HEK293T (cell line): Measurements from ENCODE around the gene SYS1.

Experiments
- BHLHE40 ChIP-seq: fragments of 450-650 bp; IDR thresholded peaks from 2 replicates; pipeline ENCODE4 v1.6.1; 2016; ENCODE audit warnings: mild to moderate bottlenecking, moderate library complexity, borderline replicate concordance
- ELF4 ChIP-seq: fragments of 450-650 bp; IDR thresholded peaks from 2 replicates; pipeline ENCODE4 v1.6.1; 2017; ENCODE audit warnings: antibody characterized with exemption
- FOXA1 ChIP-seq: fragments of 450-650 bp; IDR thresholded peaks from 2 replicates; pipeline ENCODE4 v1.6.1; 2016; ENCODE audit warnings: mild to moderate bottlenecking
- NFRKB ChIP-seq: fragments of 450-650 bp; IDR thresholded peaks from 2 replicates; pipeline ENCODE4 v1.6.1; 2016; ENCODE audit warnings: mild to moderate bottlenecking, moderate library complexity
- SP1 ChIP-seq: fragments of 450-650 bp; IDR thresholded peaks from 2 replicates; pipeline ENCODE4 v1.6.1; 2017
- TF ChIP-seq, protein P1 (sequence below): fragments of 450-650 bp; IDR thresholded peaks from 2 replicates; pipeline ENCODE4 v1.6.1; 2016

DNA sequence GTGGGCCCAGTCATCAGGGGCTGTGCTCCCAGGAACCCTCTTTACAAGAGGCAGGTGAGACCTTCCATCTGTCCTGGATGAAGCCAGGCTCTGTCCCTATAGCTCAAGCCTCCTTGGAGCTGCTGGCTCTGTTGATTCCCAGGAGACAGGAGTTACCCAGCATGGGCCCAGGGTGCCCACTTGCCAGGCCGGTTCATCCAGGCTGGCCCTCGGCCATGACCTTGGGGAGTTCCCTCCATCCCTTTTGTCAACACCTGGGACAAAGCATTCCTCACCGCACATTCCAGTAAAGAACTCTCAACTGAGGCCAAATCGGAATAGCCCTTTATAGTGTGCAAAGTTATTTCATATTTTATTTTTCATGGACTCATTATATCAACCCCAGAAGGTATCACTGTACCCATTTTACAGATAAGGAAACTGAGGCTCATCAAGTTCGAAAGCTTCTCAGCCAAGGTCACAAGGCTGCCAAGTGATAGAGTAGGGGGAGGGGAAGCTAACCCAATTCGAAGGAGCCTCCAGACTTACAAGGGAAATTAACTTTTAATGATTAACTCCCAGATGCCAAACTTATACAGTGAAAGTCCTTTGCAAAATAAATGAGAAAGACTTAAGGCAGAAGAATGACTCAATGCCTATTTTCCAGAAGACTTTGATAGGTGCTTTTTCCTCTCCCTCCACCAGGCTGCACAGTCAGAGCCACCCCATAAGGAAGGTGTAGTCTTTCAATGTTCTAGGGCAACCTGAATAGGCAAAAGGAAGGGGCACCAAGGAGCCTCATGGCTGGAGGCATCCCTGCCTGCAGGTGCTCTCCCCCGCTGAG, 33.2 kb upstream of the SYS1 start:
- TF ChIP-seq BHLHE40 (no peak), NFRKB (no peak), ELF4 (no peak), SP1 (no peak), FOXA1 (no peak)
- TF ChIP-seq, protein P1, sequence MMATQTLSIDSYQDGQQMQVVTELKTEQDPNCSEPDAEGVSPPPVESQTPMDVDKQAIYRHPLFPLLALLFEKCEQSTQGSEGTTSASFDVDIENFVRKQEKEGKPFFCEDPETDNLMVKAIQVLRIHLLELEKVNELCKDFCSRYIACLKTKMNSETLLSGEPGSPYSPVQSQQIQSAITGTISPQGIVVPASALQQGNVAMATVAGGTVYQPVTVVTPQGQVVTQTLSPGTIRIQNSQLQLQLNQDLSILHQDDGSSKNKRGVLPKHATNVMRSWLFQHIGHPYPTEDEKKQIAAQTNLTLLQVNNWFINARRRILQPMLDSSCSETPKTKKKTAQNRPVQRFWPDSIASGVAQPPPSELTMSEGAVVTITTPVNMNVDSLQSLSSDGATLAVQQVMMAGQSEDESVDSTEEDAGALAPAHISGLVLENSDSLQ, result no peak
